ENCODE data around the gene SMAD2. TPM values are rescaled to one million over a fixed set of nuclear protein-coding genes. Genes with fewer than 3 reads are reported as not detected.

Gene SMAD2
- 42.7 and 45.6 TPM in 2 replicates for total RNA-seq

GRCh38 chr18:47930199-47930930, at the start of gene SMAD2:
Gene SMAD2, minus strand, starts transcription at chr18:47930659. Its CDS starts 33,903 bp downstream, at chr18:47896756.

All from airway epithelial cell (primary cell).